Thyroid gland (tissue), 4 donors: ENCODE data around the gene GTF3C4.

ENCODE experiments used
- POLR2A ChIP-seq, 2 donors: fragments of 450-650 bp; IDR thresholded peaks; one replicate each; pipeline ENCODE4 v1.6.1; 2017; ENCODE audit warnings: antibody characterized with exemption in 2 of 2, mild to moderate bottlenecking in 2 of 2, moderate library complexity in 1 of 2
- TF ChIP-seq, protein P1 (sequence below), 6 experiments: fragments of 200-600 bp in 3 of 6; fragments of 450-650 bp in 3 of 6; sonication (generic) in 3 of 6; IDR thresholded peaks; one replicate each; pipeline ENCODE4 v1.5.1; 2016 to 2019; ENCODE audit warnings: antibody characterized with exemption in 6 of 6, mild to moderate bottlenecking in 2 of 6, inconsistent platforms in 1 of 6, moderate library complexity in 1 of 6

DNA sequence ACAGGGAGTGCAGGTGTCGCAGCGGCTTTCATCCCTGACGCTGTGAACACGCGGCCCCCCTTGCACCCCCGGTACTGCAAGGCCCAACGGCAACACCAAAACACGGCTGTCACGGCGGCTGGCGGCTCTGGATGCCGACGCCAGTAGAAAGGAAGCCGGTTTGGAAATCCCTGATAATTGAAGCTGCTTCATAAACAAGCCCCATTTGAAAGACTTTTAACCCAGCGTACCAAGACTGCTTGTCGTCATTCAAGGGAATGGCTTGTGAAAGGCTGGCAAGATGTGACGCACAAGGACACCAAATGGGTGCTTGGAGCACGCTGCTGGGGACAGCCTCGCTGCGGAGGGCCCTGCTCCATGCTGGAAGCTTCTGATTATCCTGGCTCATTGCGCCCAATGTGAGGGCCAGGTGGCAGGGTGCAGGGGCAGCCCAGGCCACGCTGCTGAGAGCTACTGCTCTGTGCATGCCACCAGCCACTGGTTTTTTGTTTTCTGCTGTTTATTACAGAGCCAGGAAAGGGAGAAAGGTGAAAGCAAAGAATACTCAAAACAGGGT is 63.1 kb downstream of the GTF3C4 start:
- TF ChIP-seq POLR2A (IDR thresholded peaks at IDR 0.05), result no peak
- TF ChIP-seq, protein P1, sequence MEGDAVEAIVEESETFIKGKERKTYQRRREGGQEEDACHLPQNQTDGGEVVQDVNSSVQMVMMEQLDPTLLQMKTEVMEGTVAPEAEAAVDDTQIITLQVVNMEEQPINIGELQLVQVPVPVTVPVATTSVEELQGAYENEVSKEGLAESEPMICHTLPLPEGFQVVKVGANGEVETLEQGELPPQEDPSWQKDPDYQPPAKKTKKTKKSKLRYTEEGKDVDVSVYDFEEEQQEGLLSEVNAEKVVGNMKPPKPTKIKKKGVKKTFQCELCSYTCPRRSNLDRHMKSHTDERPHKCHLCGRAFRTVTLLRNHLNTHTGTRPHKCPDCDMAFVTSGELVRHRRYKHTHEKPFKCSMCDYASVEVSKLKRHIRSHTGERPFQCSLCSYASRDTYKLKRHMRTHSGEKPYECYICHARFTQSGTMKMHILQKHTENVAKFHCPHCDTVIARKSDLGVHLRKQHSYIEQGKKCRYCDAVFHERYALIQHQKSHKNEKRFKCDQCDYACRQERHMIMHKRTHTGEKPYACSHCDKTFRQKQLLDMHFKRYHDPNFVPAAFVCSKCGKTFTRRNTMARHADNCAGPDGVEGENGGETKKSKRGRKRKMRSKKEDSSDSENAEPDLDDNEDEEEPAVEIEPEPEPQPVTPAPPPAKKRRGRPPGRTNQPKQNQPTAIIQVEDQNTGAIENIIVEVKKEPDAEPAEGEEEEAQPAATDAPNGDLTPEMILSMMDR (IDR thresholded peaks at IDR 0.05), result no peak
